Germinal center (tissue), 1 donor: ENCODE measurements around the gene FHAD1.
"Not testable (repeated sequence)": the region's sequence is repeated elsewhere in the genome, so short reads cannot be mapped to it uniquely, and the experiment has no call there.

Source experiments
- DNase-seq: peaks from one replicate; pipeline ENCODE4 v3.0.0; 2012; ENCODE audit warnings: mixed read lengths, low spot score

FHAD1 gene

DNA sequence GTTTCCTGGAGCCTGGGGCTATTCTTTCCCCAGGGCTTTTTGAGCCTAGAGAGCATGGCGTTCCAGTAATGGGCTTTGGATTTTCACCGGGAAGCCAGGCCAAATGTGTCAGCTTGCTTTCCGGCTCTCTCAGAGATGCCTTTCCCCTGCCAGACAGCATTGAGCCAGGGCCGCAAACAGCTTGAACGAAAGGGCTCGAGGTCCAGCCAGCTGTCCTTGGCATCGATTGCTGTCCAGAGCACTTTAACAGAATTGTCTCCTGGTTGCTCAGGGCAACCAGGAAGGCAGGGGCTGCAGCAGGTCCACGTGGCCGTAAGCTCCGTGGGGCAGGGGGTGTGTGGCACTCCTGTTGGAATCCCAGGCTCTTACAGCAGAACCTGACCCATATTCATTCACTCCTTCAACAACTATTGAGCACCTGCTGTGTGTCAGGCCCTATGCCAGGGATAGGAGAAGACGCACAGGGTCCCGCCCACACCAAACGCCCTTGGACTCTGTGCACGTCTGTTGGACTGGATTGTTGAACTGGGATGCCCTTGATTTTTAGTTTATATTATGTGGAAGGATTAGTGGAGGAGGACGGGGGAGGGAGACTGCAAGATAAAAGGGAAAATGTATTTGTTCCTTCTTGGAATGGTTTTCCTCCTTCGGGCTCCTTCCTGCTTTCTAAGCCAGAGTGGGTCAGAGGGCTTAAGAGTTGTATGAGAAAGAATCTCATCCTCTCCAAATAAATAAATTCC is 123.9 kb downstream of the FHAD1 start:
- no peak for DNase-seq

DNA sequence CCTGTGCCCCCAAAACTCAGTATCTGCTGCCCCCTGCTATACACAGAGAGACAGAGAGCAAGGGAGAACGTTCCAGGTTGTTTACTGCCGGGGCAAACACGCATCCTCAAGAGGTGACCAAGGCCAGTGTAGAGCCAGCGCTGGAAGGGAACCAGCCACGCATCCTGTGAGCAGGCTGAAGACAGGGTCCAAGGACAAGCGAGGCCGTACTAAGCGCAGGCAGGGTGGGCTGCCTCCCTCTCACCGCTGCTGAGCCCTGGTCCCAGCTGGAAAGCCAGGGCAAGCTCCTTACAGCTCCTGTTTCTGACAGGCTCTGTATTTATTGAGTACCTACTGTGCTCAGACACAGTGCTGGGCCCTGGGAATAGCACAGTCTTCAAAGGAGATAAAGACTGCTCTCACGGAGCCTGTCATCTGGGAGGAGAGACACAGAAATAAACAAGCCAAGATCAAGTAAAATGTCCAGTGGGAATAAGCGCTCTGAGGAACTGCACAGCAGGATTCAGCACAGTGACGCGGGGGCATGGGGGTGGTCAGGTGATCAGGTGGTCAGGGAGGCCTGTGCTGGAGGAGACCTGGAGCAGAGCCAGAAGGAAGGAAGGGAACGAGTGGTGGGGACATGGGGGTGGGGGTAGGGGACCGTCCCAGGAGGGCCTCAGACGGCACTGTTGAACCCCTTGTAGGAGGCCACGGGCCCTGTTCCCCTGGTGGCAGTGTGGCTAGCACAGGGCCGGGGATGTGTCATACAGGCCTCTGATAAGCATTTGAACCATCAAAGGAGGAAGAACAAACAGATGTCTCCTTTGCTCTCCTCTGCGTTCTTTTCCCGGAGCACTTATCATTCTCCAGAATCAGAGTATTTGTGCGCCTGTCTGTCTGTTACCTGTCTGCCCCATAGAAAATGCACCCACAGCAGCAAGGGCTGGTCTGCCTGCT is 124.9 kb downstream of the FHAD1 start:
- DNase-seq = no peak

DNA sequence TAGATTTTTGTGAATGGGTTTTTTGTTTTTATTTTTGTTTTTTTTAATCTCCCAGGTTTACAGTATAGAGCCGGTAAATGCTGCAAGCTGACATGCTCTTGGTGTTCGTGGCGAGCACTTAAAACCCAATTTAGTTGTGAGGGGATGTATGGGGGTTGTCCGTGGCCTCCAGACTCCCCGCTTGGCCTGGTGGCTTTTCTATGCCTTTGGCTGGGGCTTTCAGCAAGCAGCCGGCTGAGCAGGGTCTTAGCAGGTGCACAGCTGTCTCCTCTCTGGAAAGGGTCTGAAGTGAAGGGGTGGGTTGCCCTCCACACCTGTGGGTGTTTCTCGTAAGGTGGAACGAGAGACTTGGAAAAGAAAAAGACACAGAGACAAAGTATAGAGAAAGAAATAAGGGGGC is 131.7 kb downstream of the FHAD1 start:
- no peak for DNase-seq

DNA sequence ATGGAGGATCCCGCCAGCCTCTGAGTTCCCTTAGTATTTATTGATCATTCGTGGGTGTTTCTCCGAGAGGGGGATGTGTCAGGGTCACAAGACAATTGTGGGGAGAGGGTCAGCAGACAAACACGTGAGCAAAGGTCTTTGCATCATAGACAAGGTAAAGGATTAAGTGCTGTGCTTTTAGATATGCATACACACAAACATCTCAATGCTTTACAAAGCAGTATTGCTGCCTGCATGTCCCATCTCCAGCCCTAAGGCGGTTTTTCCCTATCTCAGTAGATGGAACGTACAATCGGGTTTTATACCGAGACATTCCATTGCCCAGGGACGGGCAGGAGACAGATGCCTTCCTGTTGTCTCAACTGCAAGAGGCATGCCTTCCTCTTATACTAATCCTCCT is 132.1 kb downstream of the FHAD1 start:
- not testable (repeated sequence) for DNase-seq

DNA sequence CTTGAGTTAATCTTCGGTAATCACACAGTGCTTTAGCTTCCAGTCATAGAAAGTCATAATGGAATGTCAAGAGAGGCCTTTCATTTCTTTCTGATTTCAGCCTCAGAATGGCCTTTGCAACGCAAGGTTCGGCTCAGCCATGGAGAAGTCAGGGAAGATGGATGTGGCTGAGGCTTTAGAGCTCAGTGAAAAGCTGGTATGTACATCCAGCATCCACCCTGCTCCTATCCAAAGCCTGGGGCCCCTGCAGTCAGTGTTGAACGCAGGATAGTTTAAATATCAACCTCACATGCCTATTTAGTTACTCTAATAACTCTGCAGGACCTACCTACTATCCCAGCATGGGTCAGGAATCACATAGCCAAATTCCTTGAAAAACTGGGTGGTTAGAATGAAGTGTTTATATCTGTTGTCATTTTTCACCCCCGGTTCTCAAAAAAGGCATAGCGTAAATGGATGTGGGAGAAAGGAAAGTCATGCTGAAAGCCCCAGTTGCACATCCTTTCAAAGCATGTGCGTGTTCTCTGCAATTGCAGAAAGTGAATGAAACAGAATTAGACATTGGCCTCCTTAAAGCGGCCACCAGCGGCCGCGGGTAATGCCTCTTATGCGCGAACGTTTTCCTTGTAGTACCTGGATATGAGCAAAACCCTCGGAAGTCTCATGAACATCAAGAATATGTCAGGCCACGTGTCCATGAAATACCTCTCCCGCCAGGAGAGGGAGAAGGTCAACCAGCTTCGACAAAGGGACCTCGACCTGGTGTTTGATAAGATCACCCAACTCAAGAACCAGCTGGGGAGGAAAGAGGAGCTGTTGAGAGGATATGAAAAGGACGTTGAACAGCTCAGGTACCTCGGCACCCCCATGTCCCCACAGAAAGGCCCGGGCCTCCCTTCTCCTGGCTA is 133.8 kb downstream of the FHAD1 start:
- DNase-seq = no peak

DNA sequence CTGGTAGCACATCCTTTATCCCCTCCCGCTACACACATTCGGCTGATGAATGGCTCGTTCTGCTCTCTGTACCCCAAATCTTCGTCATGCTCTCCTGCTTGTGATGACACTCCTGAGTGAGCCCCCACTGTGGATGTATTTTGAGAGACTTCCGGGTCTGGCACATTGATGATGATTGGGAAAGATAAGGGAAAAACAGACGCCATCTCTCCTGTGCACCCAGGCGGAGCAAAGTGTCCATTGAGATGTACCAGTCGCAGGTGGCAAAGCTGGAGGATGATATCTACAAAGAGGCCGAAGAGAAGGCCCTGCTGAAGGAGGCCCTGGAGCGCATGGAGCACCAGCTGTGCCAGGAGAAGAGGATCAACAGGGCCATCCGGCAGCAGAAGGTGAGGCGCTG is 134.8 kb downstream of the FHAD1 start:
- no peak for DNase-seq

DNA sequence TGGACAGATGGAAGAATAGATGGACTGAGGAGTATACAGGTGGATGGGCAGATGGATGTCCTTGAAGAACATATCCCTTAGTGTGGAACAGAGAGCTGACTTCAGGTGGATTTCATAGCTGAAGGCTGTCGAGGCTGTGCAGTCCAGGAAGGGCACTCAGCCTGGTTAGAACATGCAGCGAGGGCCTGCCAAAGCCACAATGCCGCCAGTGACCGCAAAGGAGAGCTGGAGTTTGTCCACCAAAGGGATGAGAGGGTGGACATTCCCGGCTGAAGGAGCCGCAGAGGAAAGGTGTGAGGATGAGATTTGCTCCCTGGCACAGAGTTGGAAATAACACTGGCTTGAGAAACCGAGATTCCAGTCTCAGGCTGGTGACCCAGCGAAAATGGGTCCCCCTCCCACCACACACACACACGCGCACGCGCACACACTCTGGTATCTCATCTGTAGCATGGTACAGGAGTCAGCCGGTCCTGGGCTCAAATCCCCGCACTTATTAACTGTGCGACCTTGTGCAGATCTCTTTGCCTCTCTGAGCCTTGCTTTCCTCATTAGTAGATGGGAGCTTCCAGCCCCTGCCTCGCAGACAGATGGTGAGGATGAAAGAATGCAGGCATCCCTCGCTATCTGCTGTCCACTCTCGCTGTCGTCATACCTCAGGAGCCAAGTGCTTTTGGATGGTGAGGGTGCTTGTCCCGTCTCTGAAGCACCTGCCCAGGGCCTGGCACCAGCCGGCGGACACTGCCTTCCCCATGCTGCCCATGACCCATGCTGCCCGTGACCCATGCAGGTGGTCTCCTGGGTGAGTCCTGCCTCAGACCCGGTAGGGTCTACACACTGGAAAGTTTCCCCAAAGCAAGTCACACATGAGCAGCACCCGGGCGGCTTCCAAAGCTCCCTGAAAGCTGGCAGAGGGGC is 135.8 kb downstream of the FHAD1 start:
- no peak for DNase-seq

DNA sequence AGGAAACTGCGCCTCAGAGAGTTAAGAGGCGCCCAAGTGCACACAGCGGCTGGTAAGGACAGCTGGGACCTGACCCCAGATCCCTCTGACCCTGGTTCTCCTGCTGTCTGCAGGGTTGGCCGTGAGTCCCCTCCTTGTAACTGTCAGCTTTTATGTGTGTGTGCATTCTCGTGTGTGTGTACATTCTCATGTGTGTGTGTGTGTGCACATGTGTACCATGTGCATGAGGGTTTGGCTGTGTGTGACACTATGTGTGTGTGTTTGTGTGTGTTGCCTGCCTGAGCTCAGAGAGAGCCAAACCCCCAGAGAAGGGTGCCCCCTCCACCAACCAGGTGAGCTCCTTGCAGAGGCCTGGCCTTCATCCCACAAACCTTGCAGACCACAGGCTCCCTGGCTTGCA is 136.8 kb downstream of the FHAD1 start:
- no peak for DNase-seq

DNA sequence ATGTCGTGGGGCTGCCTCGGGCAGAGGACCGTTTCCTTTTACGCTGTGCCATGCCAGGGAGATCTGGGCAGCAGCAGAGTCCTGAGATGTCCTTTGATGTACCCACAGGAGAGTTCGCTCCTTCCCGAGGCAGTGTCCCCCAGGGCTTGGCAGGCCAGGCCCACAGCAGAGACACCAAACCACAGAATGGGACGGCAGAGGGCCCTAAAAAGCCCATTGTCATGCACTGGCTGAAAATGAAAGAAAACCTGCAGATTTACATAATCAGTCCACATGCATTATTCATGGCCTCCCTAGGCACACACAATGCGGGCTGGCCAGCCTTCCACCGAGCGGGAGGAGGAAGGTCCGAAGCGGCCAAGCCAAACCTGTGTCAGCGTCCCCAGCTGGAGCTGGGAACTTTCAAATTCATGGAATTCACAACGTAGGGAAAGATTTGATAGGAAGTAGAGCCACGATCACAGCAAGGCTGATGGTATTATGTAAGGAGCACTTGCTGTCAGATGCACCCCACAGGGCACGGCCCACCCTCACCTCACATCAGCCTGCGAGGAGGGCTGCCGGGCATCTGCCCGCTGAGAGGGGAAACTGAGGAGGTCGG is 137.4 kb downstream of the FHAD1 start:
- no peak for DNase-seq

DNA sequence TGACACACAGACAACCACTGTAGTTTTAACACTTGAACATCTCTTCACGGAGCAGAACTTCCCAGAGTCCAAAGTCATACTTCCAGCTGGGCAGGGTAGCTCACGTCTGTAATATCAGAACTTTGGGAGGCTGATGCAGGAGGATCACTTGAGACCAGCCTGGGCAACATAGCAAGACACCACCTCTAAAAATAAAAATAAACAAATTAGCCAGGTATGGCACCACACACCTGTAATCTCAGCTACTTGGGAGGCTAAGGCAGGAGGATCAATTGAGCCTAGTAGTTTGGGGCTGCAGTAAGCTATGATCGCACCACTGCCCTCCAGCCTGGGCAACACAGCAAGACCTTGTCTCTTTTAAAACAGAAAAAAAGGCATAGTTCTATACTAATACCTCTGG is 138.4 kb downstream of the FHAD1 start:
- DNase-seq = no peak

DNA sequence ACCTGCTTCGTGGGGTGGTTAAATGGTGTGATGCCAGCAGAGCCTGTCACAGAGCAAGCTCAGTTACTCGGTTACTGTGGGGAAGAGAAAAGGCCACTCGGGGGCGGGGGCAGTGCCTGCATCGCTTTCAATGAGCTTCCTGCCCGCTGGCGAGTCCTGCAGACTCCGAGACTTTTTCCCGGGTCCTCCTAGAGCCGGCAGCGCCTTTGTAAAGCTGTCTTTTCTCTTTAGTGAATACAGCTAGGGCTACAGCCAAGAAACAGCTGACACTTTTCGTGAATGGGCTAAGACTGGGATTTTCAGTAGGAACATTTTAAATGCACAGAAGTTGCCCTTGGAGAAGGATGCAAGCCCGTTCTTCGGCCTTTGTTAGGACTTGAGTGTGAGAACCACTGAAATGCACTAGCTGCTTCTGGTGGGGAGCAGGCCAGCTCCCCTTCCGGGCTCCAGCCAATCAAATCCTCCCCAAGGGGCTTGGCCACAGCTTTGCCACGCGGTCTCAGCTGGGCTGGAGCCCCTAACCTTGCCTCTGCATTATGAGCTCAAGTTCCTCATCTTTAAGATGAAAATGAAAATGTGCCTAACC is 139.2 kb downstream of the FHAD1 start:
- DNase-seq = no peak

DNA sequence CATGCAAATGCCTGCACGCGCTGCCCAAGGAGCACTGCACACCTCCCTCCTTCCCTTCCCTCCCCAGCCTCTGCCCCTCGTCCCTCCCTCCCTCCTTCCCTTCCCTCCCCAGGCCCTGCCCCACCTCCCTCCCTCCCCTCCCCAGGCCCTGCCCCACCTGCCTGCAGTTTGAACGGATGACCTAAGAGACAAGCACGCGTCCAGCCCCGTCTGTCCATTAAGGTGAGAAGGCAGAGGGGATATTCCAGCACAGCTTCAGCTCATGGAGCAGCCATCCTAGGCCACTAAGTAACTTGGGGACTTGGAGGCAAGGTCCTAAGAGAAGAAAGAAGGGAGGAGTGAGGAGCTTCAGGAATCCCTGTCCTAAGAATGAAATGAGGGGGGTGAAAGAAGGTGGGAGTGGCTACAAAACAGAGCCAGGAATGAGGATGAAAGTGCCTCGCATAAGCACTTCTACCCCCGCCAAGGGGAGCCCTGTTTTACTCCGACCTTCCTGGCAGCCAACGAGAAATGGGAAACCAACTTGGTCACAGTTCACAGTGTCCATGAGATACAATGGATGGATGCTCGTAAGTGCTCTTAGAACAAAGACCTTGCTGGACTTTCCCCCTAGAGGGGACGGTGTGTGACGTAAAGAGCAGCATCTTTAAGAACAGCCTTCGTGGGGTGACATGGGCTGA is 141.3 kb downstream of the FHAD1 start:
- DNase-seq = no peak

DNA sequence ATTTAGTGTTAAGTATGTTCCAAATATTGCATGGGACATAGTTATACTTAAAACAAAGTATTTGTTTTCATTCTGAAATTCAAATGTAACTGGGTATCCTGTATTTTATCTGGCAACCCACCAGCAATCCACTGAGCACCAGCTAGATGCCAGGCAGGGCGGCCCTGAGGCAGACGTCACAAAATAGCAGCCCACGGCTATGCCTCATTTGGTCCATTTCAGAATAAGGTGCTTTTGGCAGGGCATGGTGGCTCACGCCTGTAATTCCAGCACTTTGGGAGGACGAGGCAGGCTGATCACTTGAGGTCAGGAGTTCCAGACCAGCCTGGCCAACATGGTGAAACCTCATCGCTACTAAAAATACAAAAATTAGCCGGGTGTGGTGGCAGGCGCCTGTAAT is 142.8 kb downstream of the FHAD1 start:
- DNase-seq = not testable (repeated sequence)

DNA sequence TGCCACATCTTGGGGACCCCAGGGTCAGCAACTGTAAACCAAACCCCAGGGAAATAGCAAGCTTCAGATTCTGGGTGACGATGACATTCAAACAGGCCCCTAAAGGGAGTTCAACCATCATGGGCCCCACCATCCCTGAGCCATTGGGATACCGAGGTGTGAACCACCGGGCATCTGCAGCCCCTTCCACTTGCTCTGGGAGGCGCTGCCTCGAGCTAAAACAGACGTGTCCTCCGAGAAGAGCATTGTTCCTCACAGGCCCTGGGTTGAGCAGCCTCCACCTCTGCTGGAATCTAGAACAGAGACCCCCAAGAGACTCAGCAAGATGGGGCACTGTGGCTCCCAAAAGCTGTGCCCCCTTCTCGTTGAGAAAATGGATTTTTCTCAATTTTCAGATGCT is 143.6 kb downstream of the FHAD1 start:
- DNase-seq = no peak

DNA sequence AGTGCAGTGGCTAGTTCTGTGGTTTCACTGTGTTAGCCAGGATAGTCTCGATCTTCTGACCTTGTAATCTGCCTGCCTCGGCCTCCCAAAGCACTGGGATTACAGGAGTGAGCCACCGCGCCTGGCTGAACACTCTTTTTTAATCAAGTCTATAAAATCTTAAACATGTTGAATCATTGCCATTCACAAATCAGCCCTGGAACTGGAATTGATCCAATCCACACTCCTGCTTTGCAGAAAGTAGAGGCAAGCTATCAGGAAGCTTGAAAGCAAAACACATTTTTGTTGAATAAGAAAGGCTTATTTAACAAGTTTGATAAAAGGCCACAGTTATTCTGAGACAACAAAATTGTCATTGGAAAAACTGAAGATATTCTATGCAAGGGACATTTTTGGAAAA is 144.3 kb downstream of the FHAD1 start:
- no peak for DNase-seq

DNA sequence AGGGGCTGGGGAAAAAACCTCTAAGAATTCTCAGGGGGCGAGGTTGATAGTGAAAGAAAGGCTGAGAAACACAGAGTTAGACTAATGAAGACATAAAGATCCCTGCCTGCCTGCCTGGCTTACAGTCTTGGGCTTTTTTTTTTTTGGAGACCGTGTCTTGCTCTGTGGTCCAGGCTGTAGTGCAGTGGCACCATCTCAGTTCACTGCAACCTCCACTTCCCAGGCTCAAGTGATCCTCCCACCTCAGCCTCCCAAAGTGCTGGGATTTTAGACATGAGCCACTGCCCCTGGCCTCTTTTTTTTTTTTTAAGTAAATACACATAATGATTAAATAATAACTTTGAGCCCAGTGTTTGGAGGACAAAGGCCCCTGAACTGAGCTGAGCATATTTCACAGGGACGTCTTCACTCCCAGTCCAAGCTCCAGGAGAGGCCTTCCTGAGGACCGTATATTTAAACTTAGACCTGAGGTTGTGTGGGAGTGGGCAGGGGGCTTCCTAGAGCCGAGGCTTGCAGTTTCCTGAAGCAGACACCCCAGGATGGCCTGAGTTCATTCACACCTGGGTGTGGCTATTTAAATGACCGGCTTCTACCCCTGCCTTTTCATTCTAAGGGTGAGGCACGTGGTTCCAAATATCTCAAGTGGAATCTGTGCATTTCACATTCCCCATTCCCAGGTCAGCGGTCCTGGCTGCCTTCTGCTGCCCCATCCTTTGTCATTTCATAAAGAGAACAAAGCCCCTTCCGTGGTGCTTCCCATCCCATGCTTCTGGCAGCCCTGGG is 146.6 kb downstream of the FHAD1 start:
- DNase-seq = no peak

DNA sequence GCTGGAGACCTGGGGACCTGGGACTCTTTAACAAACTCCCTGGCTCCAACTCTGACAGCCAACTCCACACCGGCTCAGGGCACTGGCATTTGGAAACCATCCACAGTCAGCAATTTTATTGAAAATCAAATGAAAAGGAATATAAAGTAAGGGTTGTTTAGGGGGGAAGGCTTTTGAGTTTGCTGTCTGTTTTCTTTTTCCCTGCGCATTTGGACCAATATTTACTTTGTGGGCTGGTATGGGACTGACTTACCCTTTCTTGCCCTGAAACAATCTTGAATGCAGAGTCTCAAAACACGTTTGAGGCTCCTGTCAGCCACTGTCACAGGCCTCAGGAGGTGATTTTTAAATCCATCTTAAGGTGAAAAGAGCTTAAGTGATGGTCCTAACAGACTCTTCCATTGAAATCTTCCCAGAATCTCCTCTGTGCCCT is 147.3 kb downstream of the FHAD1 start:
- DNase-seq = no peak

DNA sequence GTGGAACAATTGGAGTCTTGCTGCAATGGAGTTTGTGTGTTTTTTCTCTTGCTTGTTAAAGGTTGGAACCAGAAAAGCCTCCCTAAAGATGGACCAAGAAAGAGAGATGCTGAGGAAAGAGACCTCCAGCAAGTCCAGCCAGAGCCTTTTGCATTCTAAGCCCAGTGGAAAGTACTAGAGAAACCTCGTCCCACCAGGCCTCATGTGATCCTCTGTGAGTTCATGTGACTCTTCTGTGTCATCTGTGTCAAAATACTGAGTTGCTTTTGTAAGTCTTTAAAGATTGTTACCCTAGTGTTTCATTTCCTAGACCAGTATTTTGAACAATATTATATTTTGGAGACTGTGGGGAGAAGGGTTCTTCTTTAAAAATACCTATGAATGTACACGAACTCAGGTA is 150.2 kb downstream of the FHAD1 start:
- DNase-seq = no peak

DNA sequence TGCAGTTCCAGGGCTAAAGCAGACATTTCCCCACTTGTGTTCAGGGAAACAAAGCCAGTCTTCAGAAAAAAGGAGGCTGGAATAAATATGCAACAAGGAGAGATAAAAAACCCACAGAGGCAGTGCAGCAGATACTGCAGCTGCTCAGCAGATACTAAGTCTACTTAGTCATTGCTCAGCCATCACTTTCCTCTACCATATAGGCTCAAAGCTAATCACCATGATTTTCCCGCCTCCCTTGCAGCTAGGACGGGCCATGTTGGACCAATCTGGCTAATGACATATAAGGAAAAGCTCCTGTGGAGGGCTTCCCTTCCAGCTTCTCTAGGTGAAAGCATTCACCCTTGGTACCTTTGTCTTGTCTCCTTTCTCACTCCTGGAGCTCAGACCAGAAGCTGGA is 152.7 kb downstream of the FHAD1 start:
- no peak for DNase-seq
